ENCODE measurements around the gene MAST4.

GRCh38 chr5:66796305-66797292, 200.4 kb downstream of the MAST4 start:
- TF ChIP-seq CTCF (IDR thresholded peaks at IDR 0.05) (no peak), POLR2A (IDR thresholded peaks at IDR 0.05) (no peak), EP300 (IDR thresholded peaks at IDR 0.05) (no peak)

All from tibial nerve (tissue), 4 donors.